Keratinocyte (primary cell): ENCODE data around the gene TYW3. TPM values are rescaled to one million over a fixed set of nuclear protein-coding genes. Genes with fewer than 3 reads are reported as not detected.

ENCODE experiments used
- DNase-seq: peaks from one replicate; pipeline ENCODE4 v3.0.0-alpha.2; 2011; ENCODE audit warnings: low read depth, missing footprints, low spot score
- FAIRE-seq: peaks from 2 replicates; lab custom pipeline; 2011; peaks lifted over from hg19 to GRCh38; lab: Jason Lieb, UNC
- H2AFZ ChIP-seq: 2 replicates; pipeline ENCODE4 v1.6.0; 2012; ENCODE audit warnings: low read length, control low read depth, inconsistent platforms; ENCODE audit not compliant: control insufficient read depth
- H3K27ac ChIP-seq: 2 replicates; pipeline ENCODE4 v1.5.1; 2011; ENCODE audit warnings: low read length; ENCODE audit not compliant: control insufficient read depth, insufficient read depth
- H3K27me3 ChIP-seq: 3 replicates; pipeline ENCODE4 v1.6.0; 2011; ENCODE audit warnings: low read length; ENCODE audit not compliant: control insufficient read depth, insufficient read depth; ENCODE audit errors: extremely low read depth
- H3K36me3 ChIP-seq, 2 experiments: 2 replicates in 1 of 2; 3 replicates in 1 of 2; pipeline ENCODE4 v1.5.1; 2011; ENCODE audit warnings: low read length in 2 of 2, mild to moderate bottlenecking in 1 of 2; ENCODE audit not compliant: control insufficient read depth in 2 of 2, insufficient read depth in 2 of 2; ENCODE audit errors: extremely low read depth in 1 of 2
- H3K4me1 ChIP-seq: 3 replicates; pipeline ENCODE4 v1.5.1; 2011; ENCODE audit warnings: low read length; ENCODE audit not compliant: control insufficient read depth, insufficient read depth; ENCODE audit errors: extremely low read depth
- H3K4me2 ChIP-seq: 3 replicates; pipeline ENCODE4 v1.6.0; 2011; ENCODE audit warnings: low read depth, low read length; ENCODE audit not compliant: control insufficient read depth, insufficient read depth; ENCODE audit errors: extremely low read depth
- H3K4me3 ChIP-seq, 3 experiments: fragments of 200-600 bp in 1 of 3; sonication (generic) in 1 of 3; 2 replicates in 2 of 3; 3 replicates in 1 of 3; pipeline ENCODE4 v1.5.1; 2011 to 2016; ENCODE audit warnings: low read length in 3 of 3, mild to moderate bottlenecking in 3 of 3, control low read depth in 2 of 3, inconsistent platforms in 1 of 3, low read depth in 1 of 3, mixed read lengths in 1 of 3, mixed run types in 1 of 3, moderate library complexity in 1 of 3; ENCODE audit not compliant: control insufficient read depth in 2 of 3, insufficient read depth in 2 of 3; ENCODE audit errors: extremely low read depth in 1 of 3
- H3K79me2 ChIP-seq: 2 replicates; pipeline ENCODE4 v1.6.0; 2012; ENCODE audit warnings: low read length; ENCODE audit not compliant: control insufficient read depth, insufficient read depth
- H3K9ac ChIP-seq: 3 replicates; pipeline ENCODE4 v1.6.0; 2011; ENCODE audit warnings: low read length; ENCODE audit not compliant: control insufficient read depth, insufficient read depth; ENCODE audit errors: extremely low read depth
- H3K9me1 ChIP-seq: 3 replicates; pipeline ENCODE4 v1.6.0; 2011; ENCODE audit warnings: low read length; ENCODE audit not compliant: control insufficient read depth, insufficient read depth; ENCODE audit errors: extremely low read depth
- H3K9me3 ChIP-seq: 2 replicates; pipeline ENCODE4 v1.5.1; 2012; ENCODE audit warnings: low read depth, low read length; ENCODE audit not compliant: control insufficient read depth
- H4K20me1 ChIP-seq: 3 replicates; pipeline ENCODE4 v1.6.0; 2011; ENCODE audit warnings: low read length; ENCODE audit not compliant: control insufficient read depth, insufficient read depth; ENCODE audit errors: extremely low read depth
- EZH2 ChIP-seq: IDR thresholded peaks from one replicate; pipeline ENCODE4 v1.6.1; 2012; ENCODE audit warnings: inconsistent platforms, mild to moderate bottlenecking, low read length, moderate library complexity
- dilution Hi-C: fragments of 300-500 bp; cut with MboI; formaldehyde crosslinking; loops from one replicate; pipeline ENCODE4 v1.7.0; 2020; ENCODE audit warnings: low sequenced_read_pairs; ENCODE audit not compliant: extremely low pct_ligation_motif_present
- polyA plus RNA-seq, 5 experiments: library from polyadenylated mRNA; depleted of rRNA in 3 of 5; stranded (reverse) in 3 of 5; stranded (forward) in 1 of 5; unstranded in 1 of 5; fragments of >200 nt; gene quantifications; 1 replicate in 1 of 5; 2 replicates in 3 of 5; 3 replicates in 1 of 5; pipeline versions ENCODE4 v1.2.1 to v1.2.3, GENCODE V29; 2011 to 2012; ENCODE audit warnings: missing spikeins in 2 of 5, low read depth in 1 of 5, low replicate concordance in 1 of 5
- TF ChIP-seq, protein P1 (sequence below), 3 experiments: IDR thresholded peaks in 1 of 3; conservative IDR thresholded peaks in 1 of 3; optimal IDR thresholded peaks in 1 of 3; 2 replicates in 2 of 3; 3 replicates in 1 of 3; pipeline versions ENCODE3 to v1.5.1; 2011; ENCODE audit warnings: low read length in 3 of 3, mild to moderate bottlenecking in 3 of 3, moderate library complexity in 2 of 3, control low read depth in 1 of 3, inconsistent platforms in 1 of 3; ENCODE audit not compliant: insufficient read depth in 2 of 3; ENCODE audit errors: extremely low read depth in 1 of 3

Gene TYW3
- polyA plus RNA-seq, 1 donor (not counting 4 experiments of a cell fraction or from before 2014, with no cell fraction given), result 25.9 TPM

GRCh38 chr1:74779750-74780149 is 46.8 kb downstream of the TYW3 start:
- Histone ChIP-seq H3K4me2 (no peak overlapping the region), H3K9me3 (no peaks in the 10 kb centered on the region), H3K27ac (no peak overlapping the region), H3K9me1 (no peaks in the 10 kb centered on the region), H3K27me3 (no peaks in the 10 kb centered on the region), H4K20me1 (no peaks in the 10 kb centered on the region), H3K4me1 (no peaks in the 10 kb centered on the region), H2AFZ (no peak overlapping the region), H3K4me3 (no peak overlapping the region), H3K79me2 (no peaks in the 10 kb centered on the region), H3K9ac (no peak overlapping the region), H3K36me3 (no peaks in the 10 kb centered on the region)
- TF ChIP-seq, protein P1, sequence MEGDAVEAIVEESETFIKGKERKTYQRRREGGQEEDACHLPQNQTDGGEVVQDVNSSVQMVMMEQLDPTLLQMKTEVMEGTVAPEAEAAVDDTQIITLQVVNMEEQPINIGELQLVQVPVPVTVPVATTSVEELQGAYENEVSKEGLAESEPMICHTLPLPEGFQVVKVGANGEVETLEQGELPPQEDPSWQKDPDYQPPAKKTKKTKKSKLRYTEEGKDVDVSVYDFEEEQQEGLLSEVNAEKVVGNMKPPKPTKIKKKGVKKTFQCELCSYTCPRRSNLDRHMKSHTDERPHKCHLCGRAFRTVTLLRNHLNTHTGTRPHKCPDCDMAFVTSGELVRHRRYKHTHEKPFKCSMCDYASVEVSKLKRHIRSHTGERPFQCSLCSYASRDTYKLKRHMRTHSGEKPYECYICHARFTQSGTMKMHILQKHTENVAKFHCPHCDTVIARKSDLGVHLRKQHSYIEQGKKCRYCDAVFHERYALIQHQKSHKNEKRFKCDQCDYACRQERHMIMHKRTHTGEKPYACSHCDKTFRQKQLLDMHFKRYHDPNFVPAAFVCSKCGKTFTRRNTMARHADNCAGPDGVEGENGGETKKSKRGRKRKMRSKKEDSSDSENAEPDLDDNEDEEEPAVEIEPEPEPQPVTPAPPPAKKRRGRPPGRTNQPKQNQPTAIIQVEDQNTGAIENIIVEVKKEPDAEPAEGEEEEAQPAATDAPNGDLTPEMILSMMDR (optimal IDR thresholded peaks at IDR 0.05 in 1 of 3, IDR thresholded peaks at IDR 0.05 in 1 of 3, conservative IDR thresholded peaks at IDR 0.05 in 1 of 3; ENCODE audit: extremely low read depth in 1 of 3, insufficient read depth in 2 of 3, low read length in 3 of 3), result no peak
- TF ChIP-seq EZH2, result no peak
- FAIRE-seq (no peak), DNase-seq (no peak)
- dilution Hi-C loops, result loop anchor here (25.0 kb wide), 1 partner anchor 408 kb away; no protein-coding TSS in a partner anchor

GRCh38 chr1:74780594-74780993 is 47.6 kb downstream of the TYW3 start:
- FAIRE-seq (no peak), DNase-seq (no peak)
- H3K27ac ChIP-seq, result no peak overlapping the region
- no peak overlapping the region for H3K4me2 ChIP-seq
- H3K9me3 ChIP-seq, result no peaks in the 10 kb centered on the region
- no peaks in the 10 kb centered on the region for H3K9me1 ChIP-seq
- no peaks in the 10 kb centered on the region for H3K27me3 ChIP-seq
- H3K9ac ChIP-seq, result no peak overlapping the region
- no peaks in the 10 kb centered on the region for H3K36me3 ChIP-seq
- no peak overlapping the region for H3K4me3 ChIP-seq
- no peaks in the 10 kb centered on the region for H3K79me2 ChIP-seq
- dilution Hi-C loops, result loop anchor here (25.0 kb wide), 1 partner anchor 407 kb away; no protein-coding TSS in a partner anchor
- H2AFZ ChIP-seq, result no peak overlapping the region
- no peak for TF ChIP-seq EZH2
- TF ChIP-seq, protein P1 (optimal IDR thresholded peaks at IDR 0.05 in 1 of 3, IDR thresholded peaks at IDR 0.05 in 1 of 3, conservative IDR thresholded peaks at IDR 0.05 in 1 of 3; ENCODE audit: extremely low read depth in 1 of 3, insufficient read depth in 2 of 3, low read length in 3 of 3), result no peak
- H4K20me1 ChIP-seq, result no peaks in the 10 kb centered on the region
- no peaks in the 10 kb centered on the region for H3K4me1 ChIP-seq
